Adrenal gland (tissue), 5 donors: ENCODE measurements around the gene ASB1.

Experiments
- CTCF ChIP-seq, 6 experiments: fragments of 450-650 bp in 4 of 6; fragments of 200-600 bp in 2 of 6; sonication (generic) in 1 of 6; IDR thresholded peaks; 1 replicate in 5 of 6; 2 replicates in 1 of 6; pipeline versions ENCODE4 v1.5.1 to v1.8.0; 2016 to 2021; ENCODE audit warnings: antibody characterized with exemption in 6 of 6, mild to moderate bottlenecking in 2 of 6, moderate library complexity in 1 of 6
- POLR2A ChIP-seq, 2 donors: fragments of 450-650 bp; IDR thresholded peaks; one replicate each; pipeline ENCODE4 v1.6.1; 2017; ENCODE audit warnings: antibody characterized with exemption in 2 of 2, mild to moderate bottlenecking in 2 of 2, moderate library complexity in 1 of 2
- donor health status: DM: no; HTN: no; CAD: no.

- no peak for TF ChIP-seq POLR2A (IDR thresholded peaks at IDR 0.05)
- no peak for TF ChIP-seq CTCF (IDR thresholded peaks at IDR 0.05)
These were observed 7.7 kb upstream of the ASB1 start for GRCh38 chr2:238418999-238419546.
